ENCODE results near the gene ZCCHC8.

DNA sequence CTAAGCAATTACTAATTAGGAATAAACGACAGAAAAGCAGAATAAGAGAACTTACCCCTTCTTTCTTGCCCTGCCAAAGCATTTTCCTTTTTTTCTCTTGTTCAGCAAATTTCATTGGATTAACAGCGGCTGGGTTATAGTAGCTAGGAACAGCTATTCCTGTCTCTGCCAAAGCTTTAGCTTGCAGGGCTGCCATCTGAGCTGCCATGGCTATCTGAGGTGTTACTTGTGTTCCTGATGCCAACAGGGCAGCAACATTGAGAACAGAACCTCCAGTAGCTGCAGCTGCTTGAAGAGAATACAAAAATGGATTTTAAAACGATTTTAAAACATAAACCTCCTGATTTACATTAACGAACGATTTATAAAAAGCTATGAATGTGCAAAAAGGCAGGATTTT is 7.4 kb upstream of the ZCCHC8 start:
- TF ChIP-seq, protein P1, sequence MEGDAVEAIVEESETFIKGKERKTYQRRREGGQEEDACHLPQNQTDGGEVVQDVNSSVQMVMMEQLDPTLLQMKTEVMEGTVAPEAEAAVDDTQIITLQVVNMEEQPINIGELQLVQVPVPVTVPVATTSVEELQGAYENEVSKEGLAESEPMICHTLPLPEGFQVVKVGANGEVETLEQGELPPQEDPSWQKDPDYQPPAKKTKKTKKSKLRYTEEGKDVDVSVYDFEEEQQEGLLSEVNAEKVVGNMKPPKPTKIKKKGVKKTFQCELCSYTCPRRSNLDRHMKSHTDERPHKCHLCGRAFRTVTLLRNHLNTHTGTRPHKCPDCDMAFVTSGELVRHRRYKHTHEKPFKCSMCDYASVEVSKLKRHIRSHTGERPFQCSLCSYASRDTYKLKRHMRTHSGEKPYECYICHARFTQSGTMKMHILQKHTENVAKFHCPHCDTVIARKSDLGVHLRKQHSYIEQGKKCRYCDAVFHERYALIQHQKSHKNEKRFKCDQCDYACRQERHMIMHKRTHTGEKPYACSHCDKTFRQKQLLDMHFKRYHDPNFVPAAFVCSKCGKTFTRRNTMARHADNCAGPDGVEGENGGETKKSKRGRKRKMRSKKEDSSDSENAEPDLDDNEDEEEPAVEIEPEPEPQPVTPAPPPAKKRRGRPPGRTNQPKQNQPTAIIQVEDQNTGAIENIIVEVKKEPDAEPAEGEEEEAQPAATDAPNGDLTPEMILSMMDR (IDR thresholded peaks at IDR 0.05; ENCODE audit: low read depth, low read length, poor library complexity, severe bottlenecking), result no peak
- no peak for TF ChIP-seq EZH2phosphoT487 (IDR thresholded peaks at IDR 0.05; ENCODE audit: borderline replicate concordance, low read length)

Data from DOHH2 (cell line).